ENCODE measurements around the gene LINGO1.

The LINGO1 gene

GRCh38 chr15:77580996-77581682 lies 51.6 kb downstream of the LINGO1 start:
- no peak for DNase-seq (ENCODE audit: low read depth, low spot score)
- Histone ChIP-seq H3K4me3 (ENCODE audit: low read length) (no peak overlapping the region), H3K36me3 (ENCODE audit: control insufficient read depth, insufficient read depth, low read length) (no peaks in the 10 kb centered on the region), H3K4me1 (ENCODE audit: control insufficient read depth, insufficient read depth, low read length) (0 out of 2 replicates have a peak, but pooled peaks cover 2% of the 10 kb centered on the region), H3K27me3 (ENCODE audit: control insufficient read depth, insufficient read depth, low read length) (no peaks in the 10 kb centered on the region), H3K27ac (ENCODE audit: low read length) (no peak overlapping the region), H3K9me3 (ENCODE audit: control insufficient read depth, insufficient read depth, low read length) (no peaks in the 10 kb centered on the region)
- WGBS (ENCODE audit: insufficient coverage, insufficient read length) = no CpG with 5 or more reads among the region's 16 CpGs

GRCh38 chr15:77579498-77580188 lies 53.1 kb downstream of the LINGO1 start:
- no CpG with 5 or more reads among the region's 13 CpGs for WGBS (ENCODE audit: insufficient coverage, insufficient read length)
- Histone ChIP-seq H3K9me3 (ENCODE audit: control insufficient read depth, insufficient read depth, low read length) (no peaks in the 10 kb centered on the region), H3K27me3 (ENCODE audit: control insufficient read depth, insufficient read depth, low read length) (no peaks in the 10 kb centered on the region), H3K4me3 (ENCODE audit: low read length) (no peak overlapping the region), H3K36me3 (ENCODE audit: control insufficient read depth, insufficient read depth, low read length) (no peaks in the 10 kb centered on the region), H3K27ac (ENCODE audit: low read length) (no peak overlapping the region), H3K4me1 (ENCODE audit: control insufficient read depth, insufficient read depth, low read length) (0 out of 2 replicates have a peak, but pooled peaks cover under 1% of the 10 kb centered on the region)
- DNase-seq (ENCODE audit: low read depth, low spot score) = no peak

- no peaks in the 10 kb centered on the region for H3K27me3 ChIP-seq (ENCODE audit: control insufficient read depth, insufficient read depth, low read length)
- no CpG with 5 or more reads among the region's 15 CpGs for WGBS (ENCODE audit: insufficient coverage, insufficient read length)
These were observed 53.9 kb downstream of the LINGO1 start for GRCh38 chr15:77578641-77579372.

DNA sequence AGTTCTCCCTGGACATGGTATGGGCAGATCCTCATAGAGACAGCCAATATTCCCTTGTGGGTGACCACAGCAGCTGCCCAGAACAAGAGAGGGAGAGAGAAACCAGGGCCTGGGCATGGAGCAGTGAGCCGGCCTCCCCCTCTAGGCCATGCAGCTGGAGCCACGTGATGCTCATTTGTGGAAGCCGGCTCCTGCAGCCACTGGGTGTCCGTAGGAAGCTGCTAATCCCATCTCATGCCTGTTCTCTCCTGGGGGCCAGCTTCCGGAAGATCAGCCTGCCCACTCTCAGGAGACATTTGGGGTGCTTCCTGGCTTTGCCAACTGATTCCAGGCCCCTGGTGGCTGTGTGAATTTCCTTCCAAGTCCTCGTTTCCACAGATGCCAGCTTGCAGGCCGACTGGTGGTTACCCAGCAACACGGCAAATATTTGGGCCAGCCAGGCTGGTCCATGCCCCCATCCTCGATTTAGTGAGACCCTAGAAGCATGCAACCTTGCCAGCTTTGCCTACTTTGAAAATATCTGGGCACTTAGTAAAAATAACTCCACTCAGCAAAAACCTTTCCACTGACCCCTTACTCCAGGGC lies 55.3 kb downstream of the LINGO1 start:
- Histone ChIP-seq H3K4me1 (ENCODE audit: control insufficient read depth, insufficient read depth, low read length) (no peaks in the 10 kb centered on the region), H3K4me3 (ENCODE audit: low read length) (no peak overlapping the region), H3K27me3 (ENCODE audit: control insufficient read depth, insufficient read depth, low read length) (no peaks in the 10 kb centered on the region), H3K9me3 (ENCODE audit: control insufficient read depth, insufficient read depth, low read length) (no peaks in the 10 kb centered on the region), H3K27ac (ENCODE audit: low read length) (no peak overlapping the region), H3K36me3 (ENCODE audit: control insufficient read depth, insufficient read depth, low read length) (no peaks in the 10 kb centered on the region)
- no peak for DNase-seq (ENCODE audit: low read depth, low spot score)
- no CpG with 5 or more reads among the region's 9 CpGs for WGBS (ENCODE audit: insufficient coverage, insufficient read length)

More at GRCh38 chr15:77578641-77579372, 53.9 kb downstream of the LINGO1 start:
- no peak overlapping the region for H3K27ac ChIP-seq (ENCODE audit: low read length)
- DNase-seq (ENCODE audit: low read depth, low spot score) = no peak
- H3K9me3 ChIP-seq (ENCODE audit: control insufficient read depth, insufficient read depth, low read length) = no peaks in the 10 kb centered on the region
- no peaks in the 10 kb centered on the region for H3K4me1 ChIP-seq (ENCODE audit: control insufficient read depth, insufficient read depth, low read length)
- no peak overlapping the region for H3K4me3 ChIP-seq (ENCODE audit: low read length)
- no peaks in the 10 kb centered on the region for H3K36me3 ChIP-seq (ENCODE audit: control insufficient read depth, insufficient read depth, low read length)

DNA sequence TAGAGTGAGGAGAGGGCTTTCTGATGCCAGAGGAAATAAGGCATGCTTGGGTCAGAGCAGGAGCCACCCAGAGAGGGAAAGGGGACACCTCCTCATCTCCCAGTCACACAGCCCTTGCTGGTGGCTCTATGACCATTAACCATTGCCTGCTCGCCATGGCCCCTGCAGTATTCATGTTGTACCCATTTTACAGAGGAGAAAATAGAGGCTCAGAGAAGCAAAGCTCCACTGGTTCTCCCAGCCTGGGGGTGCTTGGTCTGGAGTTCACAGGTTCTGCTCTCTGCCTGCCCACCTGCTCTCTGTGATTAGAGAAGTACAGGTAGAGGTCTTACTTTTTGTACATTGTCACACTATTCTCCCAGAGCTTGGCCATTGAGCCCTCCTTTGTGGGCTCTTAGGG lies 56.2 kb downstream of the LINGO1 start:
- WGBS (ENCODE audit: insufficient coverage, insufficient read length) = no CpG with 5 or more reads among the region's 1 CpG

GRCh38 chr15:77575203-77575934 lies 57.3 kb downstream of the LINGO1 start:
- no peak for DNase-seq (ENCODE audit: low read depth, low spot score)
- Histone ChIP-seq H3K27ac (ENCODE audit: low read length) (no peak overlapping the region), H3K4me1 (ENCODE audit: control insufficient read depth, insufficient read depth, low read length) (no peaks in the 10 kb centered on the region), H3K27me3 (ENCODE audit: control insufficient read depth, insufficient read depth, low read length) (no peaks in the 10 kb centered on the region), H3K9me3 (ENCODE audit: control insufficient read depth, insufficient read depth, low read length) (no peaks in the 10 kb centered on the region), H3K4me3 (ENCODE audit: low read length) (no peak overlapping the region), H3K36me3 (ENCODE audit: control insufficient read depth, insufficient read depth, low read length) (no peaks in the 10 kb centered on the region)
- no CpG with 5 or more reads among the region's 14 CpGs for WGBS (ENCODE audit: insufficient coverage, insufficient read length)

More for the DNA sequence above, 56.2 kb downstream of the LINGO1 start:
- DNase-seq (ENCODE audit: low read depth, low spot score) = no peak
- Histone ChIP-seq H3K27ac (ENCODE audit: low read length) (no peak overlapping the region), H3K9me3 (ENCODE audit: control insufficient read depth, insufficient read depth, low read length) (no peaks in the 10 kb centered on the region), H3K36me3 (ENCODE audit: control insufficient read depth, insufficient read depth, low read length) (no peaks in the 10 kb centered on the region), H3K4me1 (ENCODE audit: control insufficient read depth, insufficient read depth, low read length) (no peaks in the 10 kb centered on the region), H3K4me3 (ENCODE audit: low read length) (no peak overlapping the region), H3K27me3 (ENCODE audit: control insufficient read depth, insufficient read depth, low read length) (no peaks in the 10 kb centered on the region)

DNA sequence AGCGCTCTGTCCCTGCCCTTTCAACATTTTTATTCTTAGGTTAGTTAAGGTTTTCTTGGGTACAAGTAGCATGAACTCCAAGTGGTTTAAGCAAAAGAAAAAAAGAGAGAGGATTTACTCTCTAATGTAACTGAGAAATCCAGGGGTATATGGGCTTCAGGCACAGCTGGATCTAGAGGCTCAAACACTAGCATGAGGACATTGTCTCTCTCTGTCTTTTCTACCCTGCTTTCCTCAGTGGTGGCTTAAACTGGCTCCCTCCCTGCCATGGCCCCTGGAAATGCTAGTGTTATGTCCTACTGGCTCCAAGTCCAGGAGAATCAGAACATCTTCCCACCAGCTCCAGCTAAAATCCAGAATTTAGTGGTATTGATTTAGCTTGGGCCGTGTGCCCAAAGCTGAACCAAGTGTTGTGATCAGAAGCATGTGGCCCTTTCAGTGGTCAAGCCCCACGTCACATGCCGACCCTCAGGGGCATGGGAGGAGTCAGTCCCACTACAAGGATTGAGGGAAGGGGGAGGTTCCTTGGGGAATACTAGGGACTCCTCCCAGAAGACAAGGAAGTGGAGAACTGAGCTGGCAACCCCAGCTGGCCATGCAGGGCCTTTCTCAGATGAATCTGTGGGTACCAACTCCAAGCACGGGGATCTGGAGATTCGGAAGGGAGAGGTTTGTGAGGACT lies 58.0 kb downstream of the LINGO1 start:
- Histone ChIP-seq H3K9me3 (ENCODE audit: control insufficient read depth, insufficient read depth, low read length) (no peaks in the 10 kb centered on the region), H3K36me3 (ENCODE audit: control insufficient read depth, insufficient read depth, low read length) (no peaks in the 10 kb centered on the region), H3K4me1 (ENCODE audit: control insufficient read depth, insufficient read depth, low read length) (peaks cover 2% of the 10 kb centered on the region; the same call in 1 of the 2 replicates), H3K4me3 (ENCODE audit: low read length) (no peak overlapping the region), H3K27ac (ENCODE audit: low read length) (no peak overlapping the region), H3K27me3 (ENCODE audit: control insufficient read depth, insufficient read depth, low read length) (no peaks in the 10 kb centered on the region)
- no CpG with 5 or more reads among the region's 6 CpGs for WGBS (ENCODE audit: insufficient coverage, insufficient read length)
- no peak for DNase-seq (ENCODE audit: low read depth, low spot score)

- H3K27ac ChIP-seq (ENCODE audit: low read length) = no peak overlapping the region
- no peaks in the 10 kb centered on the region for H3K36me3 ChIP-seq (ENCODE audit: control insufficient read depth, insufficient read depth, low read length)
- H3K4me3 ChIP-seq (ENCODE audit: low read length) = no peak overlapping the region
- H3K27me3 ChIP-seq (ENCODE audit: control insufficient read depth, insufficient read depth, low read length) = no peaks in the 10 kb centered on the region
- WGBS (ENCODE audit: insufficient coverage, insufficient read length) = no CpG with 5 or more reads among the region's 4 CpGs
- H3K4me1 ChIP-seq (ENCODE audit: control insufficient read depth, insufficient read depth, low read length) = peaks cover 7% of the 10 kb centered on the region
- H3K9me3 ChIP-seq (ENCODE audit: control insufficient read depth, insufficient read depth, low read length) = no peaks in the 10 kb centered on the region
- no peak for DNase-seq (ENCODE audit: low read depth, low spot score)
These were observed 58.9 kb downstream of the LINGO1 start for GRCh38 chr15:77573802-77574201.

- no peaks in the 10 kb centered on the region for H3K36me3 ChIP-seq (ENCODE audit: control insufficient read depth, insufficient read depth, low read length)
- H3K4me3 ChIP-seq (ENCODE audit: low read length) = no peak overlapping the region
- no peaks in the 10 kb centered on the region for H3K27me3 ChIP-seq (ENCODE audit: control insufficient read depth, insufficient read depth, low read length)
- no peak for DNase-seq (ENCODE audit: low read depth, low spot score)
- H3K4me1 ChIP-seq (ENCODE audit: control insufficient read depth, insufficient read depth, low read length) = peaks cover 7% of the 10 kb centered on the region
- no peaks in the 10 kb centered on the region for H3K9me3 ChIP-seq (ENCODE audit: control insufficient read depth, insufficient read depth, low read length)
- WGBS (ENCODE audit: insufficient coverage, insufficient read length) = no CpG with 5 or more reads among the region's 4 CpGs
- H3K27ac ChIP-seq (ENCODE audit: low read length) = no peak overlapping the region
These were observed 60.5 kb downstream of the LINGO1 start for GRCh38 chr15:77572186-77572585.

Measured in iPS DF 6.9 (cell line).